GM19452 (cell line): ENCODE results near the gene TRMT1L.

Experiments
- ATAC-seq: cut with Tn5 transposase; IDR thresholded peaks from one replicate; pipeline ENCODE4 v1.9.1; 2021; ENCODE audit not compliant: unreplicated experiment

The TRMT1L gene

GRCh38 chr1:185129708-185130107 lies 27.0 kb downstream of the TRMT1L start:
- no peak for ATAC-seq

- no peak for ATAC-seq
Observed at GRCh38 chr1:185112356-185112755, 44.4 kb downstream of the TRMT1L start.

GRCh38 chr1:185111873-185112272 lies 44.9 kb downstream of the TRMT1L start:
- no peak for ATAC-seq

GRCh38 chr1:185110145-185110544 lies 46.6 kb downstream of the TRMT1L start:
- ATAC-seq: no peak

- no peak for ATAC-seq
Observed at GRCh38 chr1:185108321-185108720, 48.4 kb downstream of the TRMT1L start.

- no peak for ATAC-seq
Observed at GRCh38 chr1:185105121-185105520, 51.6 kb downstream of the TRMT1L start.

- ATAC-seq: no peak
Observed at GRCh38 chr1:185104083-185104482, 52.7 kb downstream of the TRMT1L start.

GRCh38 chr1:185096531-185096930 lies 60.2 kb downstream of the TRMT1L start:
- no peak for ATAC-seq

GRCh38 chr1:185094761-185095160 lies 62.0 kb downstream of the TRMT1L start:
- ATAC-seq: no peak

- no peak for ATAC-seq
Observed at GRCh38 chr1:185091480-185091879, 65.3 kb downstream of the TRMT1L start.

GRCh38 chr1:185087746-185088145 lies 69.0 kb downstream of the TRMT1L start:
- ATAC-seq: no peak

GRCh38 chr1:185087101-185087500 lies 69.7 kb downstream of the TRMT1L start:
- no peak for ATAC-seq

GRCh38 chr1:185083818-185084217 lies 72.9 kb downstream of the TRMT1L start:
- no peak for ATAC-seq

- no peak for ATAC-seq
Observed at GRCh38 chr1:185080422-185080821, 76.3 kb downstream of the TRMT1L start.

GRCh38 chr1:185077374-185077773 lies 79.4 kb downstream of the TRMT1L start:
- no peak for ATAC-seq

GRCh38 chr1:185075476-185075875 lies 81.3 kb downstream of the TRMT1L start:
- no peak for ATAC-seq

GRCh38 chr1:185074307-185074706 lies 82.4 kb downstream of the TRMT1L start:
- ATAC-seq: no peak

- ATAC-seq: no peak
Observed at GRCh38 chr1:185073725-185074124, 83.0 kb downstream of the TRMT1L start.

- ATAC-seq: no peak
Observed at GRCh38 chr1:185070051-185070450, 86.7 kb downstream of the TRMT1L start.

GRCh38 chr1:185069202-185069772 lies 87.5 kb downstream of the TRMT1L start:
- no peak for ATAC-seq

GRCh38 chr1:185068341-185068740 lies 88.4 kb downstream of the TRMT1L start:
- ATAC-seq: no peak
